ACHN (cell line): ENCODE measurements around the gene GAS7.

ENCODE experiments used
- DNase-seq: peaks from one replicate; pipeline ENCODE4 v3.0.0-alpha.2; 2015
- in situ Hi-C: cut with HindIII; loops from 2 replicates; pipeline ENCODE4 v1.10.0; 2017; ENCODE audit warnings: low sequenced_read_pairs, low pct_ligation_motif_present, low pct_unique_long_range_greater_than_20kb

The GAS7 gene

DNA sequence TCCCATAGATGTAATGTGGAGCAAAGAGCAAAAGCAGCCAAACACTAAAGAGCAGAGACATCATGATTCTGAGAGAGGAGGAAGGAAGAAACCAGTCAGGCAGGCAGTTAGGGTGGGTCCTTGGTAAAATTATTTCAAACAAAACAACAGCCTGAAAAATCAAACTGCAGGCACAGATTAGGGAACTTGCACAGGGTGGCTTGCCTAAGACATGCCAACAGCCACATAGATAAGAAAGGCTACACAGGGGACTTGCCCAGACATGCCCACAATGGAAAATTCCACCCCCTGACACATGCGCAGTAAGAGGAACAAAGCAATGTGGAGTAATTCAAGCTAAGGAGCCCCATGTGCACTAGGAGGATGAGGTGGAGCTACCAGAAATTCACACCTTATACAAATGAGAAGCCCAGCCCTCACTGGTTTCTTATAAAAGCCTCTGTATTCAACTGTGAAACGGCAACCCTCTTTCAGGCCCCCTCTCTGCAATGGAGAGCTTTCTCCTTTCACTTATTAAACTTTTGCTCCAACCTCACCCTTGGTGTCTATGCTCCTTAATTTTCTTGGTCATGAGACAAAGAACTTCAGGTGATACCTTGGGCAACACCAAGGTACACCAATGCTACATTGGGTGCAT, 7.3 kb upstream of the GAS7 start:
- in situ Hi-C loops: no loop called here
- no peak for DNase-seq

DNA sequence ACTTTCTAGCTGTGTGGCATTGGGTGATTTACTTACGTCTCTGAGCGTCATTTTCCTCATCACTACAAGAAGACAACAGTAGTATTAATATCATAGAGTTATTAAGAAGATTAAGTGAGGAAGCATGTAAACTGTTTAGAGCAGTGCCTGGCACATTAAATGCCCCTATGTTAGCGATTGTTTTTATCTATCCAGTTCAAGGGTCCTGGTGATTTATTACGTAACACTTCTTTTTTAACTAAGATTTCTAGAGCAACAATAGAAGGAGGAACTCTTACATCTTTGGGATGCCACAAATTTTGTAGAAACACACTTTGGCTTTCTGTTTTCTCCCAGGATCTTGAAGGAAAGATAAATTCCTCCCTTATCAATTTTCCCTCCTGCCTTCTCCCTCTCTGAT, 3.3 kb upstream of the GAS7 start:
- in situ Hi-C loops: no loop called here

DNA sequence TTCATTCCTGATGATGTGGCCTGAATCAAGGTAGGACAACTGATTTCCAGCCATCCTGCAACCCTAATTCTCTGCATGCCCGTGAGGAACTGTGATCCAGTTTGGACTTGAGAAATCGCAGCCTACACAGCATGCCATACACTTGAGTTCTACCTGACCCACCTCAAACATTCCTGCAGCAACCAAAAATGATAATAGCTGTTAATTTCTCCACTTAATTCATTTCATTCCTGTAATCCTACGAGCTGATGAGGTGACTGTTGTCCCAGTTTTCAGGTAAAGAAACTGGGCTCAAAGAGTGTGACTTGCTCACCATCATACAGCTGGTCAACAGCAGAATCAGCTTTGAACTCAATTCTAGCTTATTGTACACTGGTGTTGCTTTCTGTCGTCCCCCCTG, 2.2 kb upstream of the GAS7 start:
- in situ Hi-C loops: no loop called here
- no peak for DNase-seq

More for the DNA sequence above, 3.3 kb upstream of the GAS7 start:
- DNase-seq: no peak

DNA sequence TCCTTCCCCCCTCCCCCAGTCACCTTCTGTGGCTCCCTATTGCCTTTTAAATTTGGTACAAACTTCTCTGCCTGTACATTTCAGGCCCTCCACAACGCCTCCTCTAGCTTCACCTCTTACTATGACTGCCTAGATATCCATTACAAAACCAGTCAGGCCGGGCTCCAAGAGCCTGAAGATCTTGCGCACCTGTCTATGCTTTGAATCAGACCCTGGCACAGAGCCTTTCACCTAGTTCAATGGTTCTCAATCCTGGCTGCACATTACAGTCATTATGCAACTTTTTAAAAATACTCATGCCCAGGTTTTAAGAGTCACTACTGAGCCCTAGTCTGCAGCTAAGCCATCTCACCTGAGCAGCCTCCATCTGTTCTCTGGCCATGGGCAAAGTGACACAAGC, 1.6 kb upstream of the GAS7 start:
- in situ Hi-C loops: no loop called here
- DNase-seq: no peak

DNA sequence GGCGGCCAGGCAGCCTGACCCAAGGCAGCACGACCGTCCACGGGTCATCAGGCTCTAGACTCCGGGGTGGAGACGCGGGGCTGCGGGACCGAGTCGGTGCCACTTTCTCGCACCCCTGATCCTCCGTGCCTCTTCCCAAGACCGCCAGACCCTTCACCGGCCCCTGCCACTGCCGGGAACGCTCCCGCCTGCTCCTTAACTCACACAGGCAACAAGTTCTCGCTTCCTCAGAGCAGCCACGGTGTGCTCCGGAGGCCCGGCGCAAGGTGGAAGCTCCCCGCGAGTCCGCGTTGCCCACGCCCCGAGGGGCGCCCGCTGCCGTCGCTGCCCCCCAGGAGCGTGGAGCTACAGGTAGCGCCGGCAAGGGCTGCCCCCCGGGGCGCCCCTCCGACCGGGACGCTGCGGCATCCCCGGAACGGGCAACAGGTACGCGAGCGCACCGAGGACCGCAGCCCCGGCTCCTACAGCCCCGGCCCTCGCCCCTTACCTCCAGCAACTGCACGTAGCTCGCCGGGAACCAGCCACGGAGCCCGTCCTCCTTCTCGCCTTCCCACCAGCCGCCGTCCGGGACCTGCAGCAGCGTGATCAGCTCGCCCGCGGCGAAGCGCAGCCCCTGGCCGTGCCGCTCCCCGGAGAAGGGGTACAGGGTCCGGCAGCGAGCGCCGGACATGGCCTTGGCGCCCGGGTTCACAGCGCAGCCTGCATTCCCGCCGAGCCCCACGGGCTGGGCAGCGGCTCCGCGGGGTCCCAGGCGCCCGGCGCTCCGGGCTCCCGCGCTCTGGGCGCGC, 491 bp downstream of the GAS7 start:
- in situ Hi-C loops: no loop called here
- no peak for DNase-seq

DNA sequence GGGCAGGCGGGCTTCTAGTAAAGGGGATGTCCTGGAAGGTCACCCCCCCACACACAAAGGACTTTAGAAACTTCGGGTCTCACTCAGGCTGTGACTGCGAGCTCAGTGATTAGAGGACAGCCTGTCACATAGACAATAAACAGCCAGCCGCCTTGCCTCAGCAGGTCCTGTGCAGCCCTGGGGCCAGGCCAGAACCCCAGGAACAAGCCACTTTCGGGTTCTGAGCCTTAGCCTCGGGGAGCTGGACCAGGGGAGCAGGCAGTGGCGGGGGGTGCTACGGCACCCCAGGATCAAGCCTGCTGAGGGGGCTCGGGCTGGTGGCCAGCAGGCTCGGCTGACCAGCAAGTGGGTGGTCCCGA, 1.1 kb downstream of the GAS7 start:
- no peak for DNase-seq
- in situ Hi-C loops: no loop called here

DNA sequence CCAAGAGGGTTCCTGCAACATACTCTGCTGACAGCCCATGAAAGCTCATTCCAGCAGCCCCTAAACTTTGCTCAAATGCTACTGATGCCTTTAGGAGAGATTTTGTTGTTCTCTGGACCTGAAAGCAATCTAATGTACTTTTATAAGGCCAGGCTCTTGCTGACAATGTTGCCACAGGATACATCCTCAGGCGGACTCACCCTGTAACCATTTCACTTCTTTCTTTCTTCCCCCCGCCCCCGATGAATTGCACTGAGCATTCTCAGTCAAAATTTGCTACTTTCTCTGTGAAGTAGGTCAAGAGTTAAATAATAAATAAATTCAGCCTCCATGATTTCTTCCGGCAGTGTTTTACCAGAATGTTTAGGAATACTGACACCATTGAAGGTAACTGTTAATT, 1.5 kb downstream of the GAS7 start:
- in situ Hi-C loops: no loop called here
- DNase-seq: no peak

DNA sequence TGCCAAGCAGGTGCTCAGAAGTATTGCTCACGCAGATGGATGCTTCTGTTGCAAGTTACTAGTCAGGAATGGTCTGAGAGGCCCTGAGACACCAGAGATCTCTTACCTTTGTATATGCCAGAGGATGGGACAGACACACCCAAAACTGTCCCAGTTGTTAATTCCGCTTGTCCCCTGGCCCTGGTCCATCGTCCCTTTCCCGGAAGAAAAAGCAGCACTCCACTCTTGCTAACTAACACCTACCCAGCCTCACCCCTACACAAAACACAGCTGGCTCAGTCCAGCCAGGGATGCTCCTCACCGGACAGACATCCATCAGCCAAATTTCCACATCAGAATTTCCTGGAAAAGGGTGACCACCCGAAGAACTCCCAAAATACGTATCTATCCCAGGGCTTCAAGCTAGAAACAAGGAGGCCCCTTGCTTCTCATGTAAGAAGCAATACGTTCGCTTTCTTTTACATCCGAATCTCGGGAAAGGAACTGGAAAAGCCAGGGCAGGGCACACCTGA, 2.0 kb downstream of the GAS7 start:
- in situ Hi-C loops: no loop called here
- DNase-seq: no peak

DNA sequence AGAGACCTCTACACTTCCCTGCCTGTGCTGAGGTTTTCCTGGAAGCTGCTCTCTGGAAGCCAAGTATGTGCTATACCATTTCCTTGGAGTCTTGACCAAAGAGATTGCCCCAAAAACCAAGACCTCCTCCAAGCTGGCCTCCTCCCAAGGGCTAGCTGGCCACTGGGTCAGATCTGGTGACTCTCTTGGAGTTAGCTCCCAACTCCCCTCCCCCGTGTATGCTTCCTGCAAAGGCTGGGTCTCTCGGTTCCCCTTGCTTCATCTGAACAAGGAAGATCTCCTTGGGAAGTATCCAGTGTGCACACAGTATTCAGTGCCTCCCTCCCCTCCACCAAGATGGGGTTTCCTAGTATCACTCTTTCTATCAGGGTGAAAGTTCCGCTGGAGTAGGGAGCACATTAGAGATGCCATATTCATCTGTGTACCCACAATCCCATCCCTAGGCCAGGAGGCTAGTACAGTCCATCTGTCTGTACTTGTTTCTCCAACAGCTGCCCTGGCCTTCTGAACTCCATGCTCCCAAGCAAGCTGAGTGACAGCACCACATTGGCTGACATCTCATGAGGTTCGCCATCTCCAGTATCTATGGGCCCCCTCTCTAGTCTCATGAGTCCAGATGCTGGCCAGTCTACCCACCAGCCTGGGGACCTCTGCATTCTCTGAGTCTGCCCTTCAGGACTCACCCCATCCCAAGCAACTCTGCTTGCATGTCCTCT, 3.2 kb downstream of the GAS7 start:
- in situ Hi-C loops: no loop called here
- DNase-seq: no peak

DNA sequence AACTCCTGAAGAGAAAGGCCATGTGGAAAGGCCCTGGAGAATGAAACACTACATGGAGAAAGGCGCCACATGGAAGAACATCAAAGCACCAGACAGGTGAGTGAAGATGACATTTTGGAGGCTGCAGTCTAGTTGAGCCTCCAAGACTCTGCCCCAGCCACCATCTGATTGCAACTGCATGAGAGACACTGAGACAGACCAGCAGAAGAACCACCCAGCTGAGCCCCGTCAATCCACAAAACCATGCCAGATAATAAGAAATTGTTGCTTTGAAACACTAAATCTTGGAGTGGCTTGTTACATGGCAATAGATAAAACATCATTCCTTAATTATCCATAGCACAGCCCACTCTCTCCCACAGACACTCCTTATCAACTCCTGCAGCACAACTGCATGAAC, 4.8 kb downstream of the GAS7 start:
- in situ Hi-C loops: no loop called here

DNA sequence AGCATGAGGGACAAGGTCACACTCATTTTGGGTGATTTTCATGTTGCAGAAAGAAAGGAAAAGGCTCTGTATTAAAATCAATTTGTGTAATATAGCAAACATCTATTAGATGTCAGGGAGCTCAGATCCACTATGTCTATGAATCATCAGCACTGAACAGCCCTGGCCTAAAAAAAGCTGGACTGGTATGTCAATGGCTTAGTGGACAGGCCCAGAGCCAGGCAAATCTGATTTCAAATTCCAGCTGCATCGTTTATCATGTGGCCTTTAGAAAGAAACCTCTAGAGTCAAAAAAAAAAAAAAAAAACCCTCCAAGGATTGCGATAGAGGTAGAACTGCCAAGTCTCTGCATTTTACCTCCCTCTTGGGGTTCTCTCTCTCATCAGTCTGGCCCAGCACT, 5.4 kb downstream of the GAS7 start:
- in situ Hi-C loops: no loop called here
- DNase-seq: no peak

More for the DNA sequence above, 4.8 kb downstream of the GAS7 start:
- no peak for DNase-seq

DNA sequence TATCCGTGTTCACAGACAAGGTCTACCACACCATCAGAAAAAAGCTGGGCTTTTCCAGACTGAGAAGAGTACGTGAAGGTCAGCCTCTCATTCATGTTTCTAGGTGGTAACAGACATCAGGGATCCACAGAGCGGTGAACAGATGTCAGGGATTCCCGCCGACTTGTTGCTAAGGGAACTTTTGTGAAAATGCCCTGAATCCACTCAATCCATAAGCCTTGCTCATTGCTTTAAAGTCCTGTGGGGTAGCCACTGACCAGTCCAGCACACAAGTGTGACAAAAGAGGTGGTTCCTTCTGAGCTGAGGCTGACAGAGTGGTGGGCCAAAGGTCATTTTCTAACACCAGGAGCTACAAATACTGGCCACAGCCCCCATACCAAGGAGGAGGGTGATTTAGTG, 5.9 kb downstream of the GAS7 start:
- in situ Hi-C loops: no loop called here

DNA sequence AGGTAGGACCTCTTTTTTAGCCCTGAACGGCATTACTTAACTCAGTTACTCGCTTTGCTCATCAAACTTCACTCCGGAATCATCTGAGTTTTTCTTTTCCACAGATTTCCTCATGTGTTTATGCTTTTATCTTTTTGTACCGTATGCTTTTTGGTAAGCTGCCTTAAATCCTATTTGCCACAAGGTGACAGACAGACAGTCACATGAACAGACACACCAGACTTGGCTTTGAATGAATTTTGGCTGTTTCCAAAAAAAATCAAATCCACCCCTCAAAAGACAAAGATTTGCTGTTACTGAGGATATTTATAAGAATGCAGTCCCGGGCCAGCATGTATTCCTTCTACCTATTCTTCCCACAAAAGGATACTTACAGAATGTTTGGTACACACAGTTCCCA, 10.9 kb downstream of the GAS7 start:
- in situ Hi-C loops: no loop called here
- no peak for DNase-seq

More for the DNA sequence above, 5.9 kb downstream of the GAS7 start:
- no peak for DNase-seq

DNA sequence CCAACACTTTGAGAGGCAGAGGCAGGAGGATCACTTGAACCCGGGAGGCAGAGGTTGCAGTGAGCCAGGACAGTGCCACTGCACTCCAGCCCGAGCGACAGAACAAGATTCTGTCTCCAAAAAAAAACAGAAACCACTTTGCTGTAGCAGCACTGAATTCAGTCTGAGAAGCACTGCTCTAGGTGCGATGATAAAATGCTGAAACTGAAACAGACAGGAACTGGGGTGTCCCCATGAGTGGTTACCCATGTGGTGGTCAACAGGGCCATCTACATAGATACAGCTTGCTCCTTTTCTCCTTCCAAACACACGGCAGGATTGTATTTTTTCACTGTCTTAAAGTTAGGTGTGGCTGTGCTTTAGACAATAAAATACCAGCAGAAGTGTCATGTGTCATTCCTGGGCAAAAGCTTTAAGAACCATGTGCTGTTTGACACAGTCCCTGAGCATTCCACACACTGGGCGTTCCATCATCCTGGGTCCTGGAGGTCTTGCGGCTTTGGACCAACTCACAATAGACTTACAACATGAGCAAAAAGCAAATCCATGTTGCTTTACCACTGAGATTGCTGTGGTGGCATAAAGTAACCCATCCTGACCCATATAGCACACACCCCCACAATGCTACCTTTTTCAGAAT, 11.5 kb downstream of the GAS7 start:
- in situ Hi-C loops: no loop called here
- DNase-seq: no peak

DNA sequence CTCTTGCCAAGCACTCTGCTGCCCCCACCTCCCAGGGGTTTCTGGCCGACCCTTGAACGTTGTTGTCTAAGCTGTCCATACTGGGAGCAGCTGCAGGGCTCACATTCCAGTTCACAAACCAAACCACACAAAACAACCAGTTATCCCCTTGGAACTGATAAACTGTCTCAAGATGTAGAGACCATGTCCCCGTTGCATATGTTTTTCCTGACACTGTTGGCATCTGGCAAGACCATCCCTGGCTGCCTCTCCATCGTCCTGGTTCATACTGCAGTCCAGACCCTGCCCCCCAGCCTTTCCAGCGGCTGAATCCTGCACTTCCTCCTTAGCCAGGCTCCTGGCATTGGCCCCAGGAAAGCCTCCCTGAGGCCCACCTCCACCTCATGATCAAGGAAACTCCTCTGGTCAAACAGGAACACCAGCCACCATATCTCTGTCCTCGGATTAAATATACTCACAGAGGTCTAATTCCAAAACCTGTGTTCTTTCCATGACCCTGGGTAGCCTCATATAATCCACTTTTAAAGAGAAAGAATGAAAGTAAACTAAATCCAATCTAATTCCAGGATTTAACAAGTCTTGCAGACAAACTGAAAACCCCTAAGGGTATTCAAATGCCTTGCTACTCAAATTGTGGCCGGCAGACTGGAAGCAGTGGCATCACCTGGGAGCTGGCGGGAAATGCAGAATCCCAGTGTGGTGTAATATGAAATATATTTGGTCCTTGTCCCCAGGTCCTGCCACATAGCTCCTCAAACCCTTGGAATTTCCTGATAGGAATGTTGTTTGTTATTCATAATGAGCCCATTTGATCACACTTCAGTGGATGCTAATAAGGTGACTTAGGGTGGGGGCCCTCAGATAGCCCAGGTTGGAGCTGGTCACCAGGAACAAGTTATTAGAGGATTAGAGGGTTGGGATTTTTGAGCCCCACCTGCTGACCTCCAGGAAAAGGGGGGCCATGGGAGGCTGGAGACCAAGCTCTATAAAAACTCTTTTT, 14.2 kb downstream of the GAS7 start:
- DNase-seq: no peak
- in situ Hi-C loops: no loop called here

DNA sequence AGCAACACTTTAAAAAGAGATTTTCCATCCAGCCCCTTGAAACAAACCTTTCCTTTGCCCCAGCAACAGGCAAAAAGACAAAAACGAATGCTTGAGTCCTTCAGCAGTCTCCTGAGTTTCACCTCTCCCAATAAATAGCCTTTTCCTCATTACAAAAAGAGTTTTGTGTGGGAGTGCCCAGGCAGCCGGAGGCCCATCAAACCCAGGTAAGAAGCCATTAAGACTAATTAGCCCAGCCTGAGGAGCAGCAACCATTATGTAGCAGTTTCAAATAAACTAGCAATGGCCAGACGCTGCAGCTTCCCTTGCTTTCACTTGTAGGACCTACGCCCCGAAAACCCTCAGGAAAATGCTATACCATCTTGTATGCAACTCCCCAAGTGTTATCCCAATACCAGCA, 15.6 kb downstream of the GAS7 start:
- DNase-seq: no peak
- in situ Hi-C loops: no loop called here

DNA sequence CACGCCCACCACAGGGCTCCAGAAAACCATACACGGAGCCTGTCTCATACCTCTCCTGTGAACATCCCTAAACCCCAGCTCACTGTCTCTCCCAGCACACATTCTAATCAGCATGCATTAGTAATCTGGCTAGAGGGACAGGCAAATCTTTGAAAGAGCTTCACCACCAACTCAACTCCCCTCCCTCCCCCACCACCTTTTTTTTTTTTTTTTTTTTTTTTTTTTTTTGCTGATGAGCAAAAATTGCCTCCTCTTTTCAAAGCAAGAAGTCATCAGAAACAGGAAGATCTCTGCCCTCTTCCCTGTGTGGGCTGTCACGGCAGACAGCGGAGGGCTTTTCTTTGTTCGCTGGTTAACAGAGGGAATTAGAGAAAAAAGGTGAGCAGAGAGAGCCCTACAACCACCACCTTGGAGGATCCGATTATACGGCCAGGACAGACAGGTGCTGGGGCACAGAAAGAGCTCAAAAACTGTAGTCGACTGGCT, 19.9 kb downstream of the GAS7 start:
- in situ Hi-C loops: no loop called here

DNA sequence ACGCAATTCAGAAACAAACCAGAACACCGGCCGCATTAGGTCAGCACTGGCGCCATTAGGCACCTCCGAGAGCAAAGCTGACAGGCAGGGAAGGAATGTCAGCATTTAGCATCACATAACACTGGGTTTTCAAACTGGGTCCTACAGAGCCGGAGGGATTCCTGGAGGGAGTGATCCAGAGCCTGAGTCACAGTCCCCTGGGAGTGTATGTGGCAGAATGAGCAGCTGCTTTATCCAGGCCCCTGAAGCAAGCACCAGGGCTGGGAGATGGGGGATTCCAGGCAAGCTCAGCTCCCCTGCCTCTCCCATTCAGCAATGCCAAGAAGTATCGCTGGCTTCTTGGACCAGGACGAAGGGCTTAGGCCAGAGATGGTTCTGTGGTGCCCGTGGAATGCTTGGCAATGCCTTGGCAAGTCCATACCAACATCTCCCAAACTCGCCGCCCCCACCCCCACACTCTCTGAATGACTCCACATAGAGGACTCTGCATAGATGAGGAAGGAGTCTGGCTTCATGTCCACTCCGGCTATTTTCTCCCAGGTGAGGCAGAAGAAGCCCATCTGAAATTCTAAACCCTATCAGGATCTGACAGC, 20.4 kb downstream of the GAS7 start:
- no peak for DNase-seq
- in situ Hi-C loops: no loop called here

More for the DNA sequence above, 19.9 kb downstream of the GAS7 start:
- no peak for DNase-seq
